Nephron (organoid): ENCODE measurements around the gene FTH1.
"Not testable (repeated sequence)": the region's sequence is repeated elsewhere in the genome, so short reads cannot be mapped to it uniquely, and the experiment has no call there.

ENCODE experiments used
- H3K27ac Mint-ChIP-seq, 3 experiments: 2 replicates each; pipeline ENCODE4 v1.8.0; 2020; ENCODE audit warnings: mixed read lengths in 3 of 3, mild to moderate bottlenecking in 2 of 3, moderate library complexity in 1 of 3
- H3K27me3 Mint-ChIP-seq: 2 replicates; pipeline ENCODE4 v1.8.0; 2021; ENCODE audit warnings: low read depth, mild to moderate bottlenecking, moderate library complexity, mixed read lengths
- H3K36me3 Mint-ChIP-seq: 2 replicates; pipeline ENCODE4 v1.8.0; 2020; ENCODE audit warnings: low read depth, mixed read lengths
- H3K4me1 Mint-ChIP-seq: 2 replicates; pipeline ENCODE4 v1.8.0; 2020; ENCODE audit warnings: mixed read lengths
- H3K4me3 Mint-ChIP-seq, 3 experiments: 2 replicates each; pipeline ENCODE4 v1.8.0; 2020; ENCODE audit warnings: mild to moderate bottlenecking in 3 of 3, mixed read lengths in 3 of 3, moderate library complexity in 2 of 3
- H3K9me3 Mint-ChIP-seq: 2 replicates; pipeline ENCODE4 v1.8.0; 2020; ENCODE audit warnings: mixed read lengths
- CTCF ChIP-seq, 3 experiments: fragments of 200-600 bp; sonication (generic); IDR thresholded peaks; one replicate each; pipeline ENCODE4 v1.5.0; 2021; ENCODE audit warnings: antibody characterized with exemption in 3 of 3; ENCODE audit not compliant: unreplicated experiment in 3 of 3

The FTH1 gene

DNA sequence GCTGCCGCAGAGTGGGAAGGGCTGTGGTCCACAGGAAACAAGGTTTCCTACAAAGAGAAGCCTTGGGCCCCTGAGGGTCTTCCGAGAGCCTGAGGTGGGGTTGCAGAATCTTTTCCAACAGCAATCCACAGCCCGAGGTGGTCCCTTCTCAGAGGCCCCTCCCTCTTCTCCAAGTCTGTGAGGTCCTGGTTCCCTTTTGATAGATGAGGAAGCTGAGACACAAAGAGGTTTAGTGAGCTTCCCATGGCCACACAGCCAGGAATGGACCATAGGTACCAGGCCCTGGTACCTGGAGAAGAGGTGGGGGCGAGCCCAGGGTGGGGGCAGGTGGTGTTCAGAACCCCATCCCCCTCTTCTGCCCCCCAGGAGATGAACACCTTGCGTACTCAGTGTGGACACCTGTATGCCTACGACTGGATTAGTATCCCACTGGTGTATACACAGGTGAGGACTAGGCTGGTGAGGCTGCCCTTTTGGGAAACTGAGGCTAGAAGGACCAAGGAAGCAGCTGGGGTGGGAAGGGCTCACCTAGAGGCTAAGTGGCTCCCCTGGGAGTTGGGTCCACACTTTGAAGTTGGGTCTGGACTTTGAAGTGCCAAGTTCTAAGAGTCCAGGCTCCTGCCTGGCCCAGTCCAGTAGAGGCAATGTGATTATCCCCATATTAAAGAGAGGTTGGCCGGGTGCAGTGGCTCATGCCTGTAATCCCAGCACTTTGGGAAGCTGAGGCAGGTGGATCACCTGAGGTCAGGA is 10.2 kb downstream of the FTH1 start:
- Mint-ChIP-seq H3K9me3 (no peaks in the 10 kb centered on the region), H3K4me1 (no peaks in the 10 kb centered on the region), H3K27ac (no peak overlapping the region), H3K4me3 (no peak overlapping the region), H3K27me3 (peaks cover 12% of the 10 kb centered on the region), H3K36me3 (peaks cover 27% of the 10 kb centered on the region)
- no peak for TF ChIP-seq CTCF (IDR thresholded peaks at IDR 0.05; ENCODE audit: unreplicated experiment in 3 of 3)

GRCh38 chr11:61956191-61957020 is 11.0 kb downstream of the FTH1 start:
- no peaks in the 10 kb centered on the region for H3K9me3 Mint-ChIP-seq
- H3K4me3 Mint-ChIP-seq = peak overlapping the region; percentile 57 to 73 (median 63)
- no peaks in the 10 kb centered on the region for H3K4me1 Mint-ChIP-seq
- H3K27me3 Mint-ChIP-seq = peaks cover 12% of the 10 kb centered on the region
- TF ChIP-seq CTCF (IDR thresholded peaks at IDR 0.05; ENCODE audit: unreplicated experiment in 3 of 3) = no peak
- peak overlapping the region in 2 of 3 experiments; percentile 44 to 47 for H3K27ac Mint-ChIP-seq
- H3K36me3 Mint-ChIP-seq = peaks cover 19% of the 10 kb centered on the region

DNA sequence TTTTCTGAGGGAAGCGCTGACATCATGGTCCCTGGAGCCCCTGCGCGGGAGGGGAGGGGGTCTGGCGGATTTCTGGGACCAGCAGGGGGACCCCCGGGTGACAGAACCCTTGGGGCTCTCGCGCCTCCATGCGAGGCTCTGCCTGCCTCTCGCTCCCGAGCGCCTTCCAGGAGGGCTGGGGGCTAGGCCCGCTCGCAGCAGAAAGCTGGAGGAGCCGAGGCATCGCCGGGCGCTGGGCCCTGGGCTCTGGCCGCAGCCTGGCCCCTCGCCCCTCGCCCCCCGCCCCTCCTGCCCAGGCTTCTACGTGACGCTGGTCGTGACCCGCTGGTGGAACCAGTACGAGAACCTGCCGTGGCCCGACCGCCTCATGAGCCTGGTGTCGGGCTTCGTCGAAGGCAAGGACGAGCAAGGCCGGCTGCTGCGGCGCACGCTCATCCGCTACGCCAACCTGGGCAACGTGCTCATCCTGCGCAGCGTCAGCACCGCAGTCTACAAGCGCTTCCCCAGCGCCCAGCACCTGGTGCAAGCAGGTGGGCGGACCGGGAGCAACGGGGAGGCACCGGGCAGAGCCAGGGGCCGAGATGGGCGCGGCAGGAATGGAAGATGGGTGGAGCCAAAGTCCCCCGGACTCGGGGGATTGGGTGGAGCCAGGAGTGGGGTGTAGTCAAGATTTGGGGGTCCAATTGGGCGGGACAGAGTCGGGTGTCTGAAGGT is 11.9 kb downstream of the FTH1 start:
- Mint-ChIP-seq H3K36me3 (peaks cover 16% of the 10 kb centered on the region), H3K4me1 (no peaks in the 10 kb centered on the region), H3K4me3 (peak overlapping the region; percentile 63 to 75 (median 72)), H3K9me3 (no peaks in the 10 kb centered on the region), H3K27me3 (peaks cover 12% of the 10 kb centered on the region), H3K27ac (peak overlapping the region in 2 of 3 experiments; percentile 44 to 47)
- peak in 1 of 3 experiments; percentile 5 for TF ChIP-seq CTCF (IDR thresholded peaks at IDR 0.05; ENCODE audit: unreplicated experiment in 3 of 3)

DNA sequence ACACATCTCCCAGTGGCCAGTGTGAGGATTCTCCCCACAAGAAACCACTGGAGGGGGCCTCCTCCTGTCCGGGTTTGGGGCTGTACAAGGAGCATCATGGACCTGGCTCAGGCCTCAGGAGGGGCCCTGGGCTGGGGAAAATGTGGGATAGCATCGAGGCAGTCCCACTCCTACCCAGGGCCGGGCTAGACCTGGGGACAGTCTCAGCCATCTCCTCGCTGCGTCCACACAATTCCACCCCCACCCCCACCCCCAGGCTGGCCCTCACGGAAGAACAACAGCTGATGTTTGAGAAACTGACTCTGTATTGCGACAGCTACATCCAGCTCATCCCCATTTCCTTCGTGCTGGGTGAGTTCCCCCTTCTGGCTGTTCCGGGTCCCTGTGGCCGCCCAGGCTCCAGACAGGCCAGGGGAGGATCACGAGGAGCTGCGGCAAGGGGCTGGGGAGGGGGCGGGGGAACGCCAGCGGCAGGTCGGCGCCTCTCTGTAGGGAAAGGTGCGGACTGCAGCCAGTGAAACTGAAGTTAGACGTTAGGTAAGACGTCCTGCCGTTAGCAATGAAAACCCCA is 12.5 kb downstream of the FTH1 start:
- Mint-ChIP-seq H3K4me1 (no peaks in the 10 kb centered on the region), H3K9me3 (no peaks in the 10 kb centered on the region), H3K27me3 (peaks cover 12% of the 10 kb centered on the region), H3K36me3 (peaks cover 16% of the 10 kb centered on the region), H3K4me3 (peak overlapping the region; percentile 44 to 75 (median 72)), H3K27ac (peak overlapping the region in 2 of 3 experiments; percentile 65 to 76)
- peak in 2 of 3 experiments; percentile 10 to 22 for TF ChIP-seq CTCF (IDR thresholded peaks at IDR 0.05; ENCODE audit: unreplicated experiment in 3 of 3)

DNA sequence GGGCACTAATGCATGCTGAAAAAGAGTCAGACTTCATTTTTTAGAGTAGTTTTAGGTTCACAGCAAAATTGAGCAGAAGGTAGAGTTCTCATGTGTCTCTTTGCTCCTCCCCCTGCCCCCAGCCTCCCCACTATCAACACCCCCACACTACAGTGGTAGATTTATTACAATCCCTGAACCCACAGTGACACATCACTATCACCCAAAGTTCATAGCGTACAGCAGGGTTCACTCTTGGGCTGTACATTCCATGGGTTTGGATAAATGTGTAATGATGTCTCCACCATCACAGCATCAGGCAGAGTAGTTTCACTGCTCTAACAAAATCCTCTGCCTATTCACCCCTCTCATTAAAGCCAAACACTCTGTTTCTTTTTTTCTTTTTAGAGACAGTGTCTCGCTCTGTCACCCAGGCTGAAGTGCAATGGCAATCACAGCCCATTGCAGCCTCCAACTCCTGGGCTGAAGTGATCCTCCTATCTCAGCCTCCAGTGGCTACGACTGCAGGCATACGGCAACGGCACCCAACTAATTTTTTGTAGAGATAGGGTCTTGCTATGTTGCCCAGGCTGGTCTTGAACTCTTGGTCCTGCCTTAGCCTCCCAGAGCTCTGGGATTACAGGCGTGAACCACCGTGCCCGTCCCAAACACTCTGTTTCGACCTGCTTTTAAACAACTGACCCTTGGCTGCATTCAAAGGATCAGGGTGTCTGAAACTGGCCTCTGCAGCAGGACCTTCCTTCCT is 13.2 kb downstream of the FTH1 start:
- Mint-ChIP-seq H3K27ac (peak overlapping the region in 2 of 3 experiments; percentile 65 to 76), H3K4me1 (peaks cover 6% of the 10 kb centered on the region), H3K4me3 (peak overlapping the region in 2 of 3 experiments; percentile 72 to 75), H3K36me3 (peaks cover 15% of the 10 kb centered on the region), H3K9me3 (no peaks in the 10 kb centered on the region), H3K27me3 (peaks cover 12% of the 10 kb centered on the region)
- no peak for TF ChIP-seq CTCF (IDR thresholded peaks at IDR 0.05; ENCODE audit: unreplicated experiment in 3 of 3)

- not testable (repeated sequence) for H3K9me3 Mint-ChIP-seq, H3K36me3 Mint-ChIP-seq
- H3K27ac Mint-ChIP-seq = peak overlapping the region in 2 of 3 experiments; percentile 65 to 76
- H3K27me3 Mint-ChIP-seq = peaks cover 12% of the 10 kb centered on the region
- H3K4me1 Mint-ChIP-seq = peaks cover 10% of the 10 kb centered on the region
- H3K4me3 Mint-ChIP-seq = peak overlapping the region in 1 of 3 experiments; percentile 46
These were observed 13.8 kb downstream of the FTH1 start for GRCh38 chr11:61953632-61954031.
